BLaER1 (cell line): ENCODE data around the gene NPTN.

ENCODE experiments used
- H3K27ac ChIP-seq: shearing (Covaris generic); formaldehyde crosslinking; 2 replicates; pipeline ENCODE4 v1.8.1; 2022
- H3K27me3 ChIP-seq: shearing (Covaris generic); formaldehyde crosslinking; 2 replicates; pipeline ENCODE4 v1.8.1; 2022
- H3K36me3 ChIP-seq: shearing (Covaris generic); formaldehyde crosslinking; 2 replicates; pipeline ENCODE4 v1.8.1; 2022
- H3K4me1 ChIP-seq: shearing (Covaris generic); formaldehyde crosslinking; 2 replicates; pipeline ENCODE4 v1.8.1; 2022
- H3K4me2 ChIP-seq: shearing (Covaris generic); formaldehyde crosslinking; 2 replicates; pipeline ENCODE4 v1.8.1; 2022
- H3K4me3 ChIP-seq: shearing (Covaris generic); formaldehyde crosslinking; 2 replicates; pipeline ENCODE4 v1.8.1; 2022
- H3K9ac ChIP-seq: shearing (Covaris generic); formaldehyde crosslinking; 2 replicates; pipeline ENCODE4 v1.8.1; 2022
- H3K9me3 ChIP-seq: shearing (Covaris generic); formaldehyde crosslinking; 2 replicates; pipeline ENCODE4 v1.8.1; 2022
- H4K20me1 ChIP-seq: shearing (Covaris generic); formaldehyde crosslinking; 2 replicates; pipeline ENCODE4 v1.8.1; 2022
- Cebpa-rat ChIP-seq: shearing (Covaris generic); IDR thresholded peaks from 2 replicates; pipeline ENCODE4 v1.8.1; 2022

Gene NPTN

DNA sequence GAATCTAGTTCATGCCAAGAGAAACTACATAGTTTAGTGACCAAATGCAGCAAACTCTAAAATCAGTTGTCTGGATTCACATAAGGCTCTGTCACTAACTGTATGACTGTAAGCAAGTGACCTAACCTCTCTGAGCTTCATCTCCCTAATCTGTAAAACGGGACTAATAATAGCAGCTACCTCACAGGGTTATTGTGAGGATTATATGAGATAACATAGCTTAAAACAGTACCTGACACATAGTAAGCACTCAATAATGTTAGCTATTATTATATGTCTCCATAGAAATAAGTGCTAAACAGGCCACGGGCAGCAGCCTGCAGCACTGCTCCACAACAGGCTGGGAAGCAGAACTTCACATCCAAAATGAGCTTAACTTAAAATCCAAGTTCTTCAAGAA lies 30.2 kb downstream of the NPTN start:
- no peak overlapping the region for H3K27ac ChIP-seq
- H3K36me3 ChIP-seq = peaks cover 4% of the 10 kb centered on the region; the same call in 1 of the 2 replicates
- H3K27me3 ChIP-seq = no peaks in the 10 kb centered on the region
- peaks cover 98% of the 10 kb centered on the region for H4K20me1 ChIP-seq
- H3K9me3 ChIP-seq = peaks cover 5% of the 10 kb centered on the region
- TF ChIP-seq Cebpa-rat = no peak
- H3K4me2 ChIP-seq = 0 out of 2 replicates have a peak overlapping the region, but pooled peaks have one; percentile 27
- H3K9ac ChIP-seq = no peak overlapping the region
- peaks cover 40% of the 10 kb centered on the region for H3K4me1 ChIP-seq
- H3K4me3 ChIP-seq = no peak overlapping the region

DNA sequence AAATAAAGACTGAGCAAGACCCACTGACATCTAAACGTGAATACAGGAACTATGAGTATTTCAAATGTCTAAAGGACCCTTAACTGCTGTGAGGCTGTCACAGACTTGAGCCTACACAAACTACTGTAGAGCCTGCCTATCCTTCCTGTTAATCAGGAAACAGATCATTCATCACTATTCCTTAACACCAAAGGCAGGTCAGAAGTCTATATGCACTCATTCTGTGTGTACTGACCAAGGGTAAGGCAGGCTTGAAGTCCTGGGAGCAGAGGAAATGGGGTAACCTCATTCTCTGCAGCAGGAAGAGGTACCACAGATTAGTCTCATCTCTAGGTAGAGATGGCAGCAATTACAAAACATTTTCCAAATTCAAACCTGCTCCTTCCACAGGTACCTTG lies 30.7 kb downstream of the NPTN start:
- no peak overlapping the region for H3K4me3 ChIP-seq
- peaks cover 4% of the 10 kb centered on the region; the same call in 1 of the 2 replicates for H3K36me3 ChIP-seq
- peaks cover 35% of the 10 kb centered on the region for H3K4me1 ChIP-seq
- H3K27ac ChIP-seq = no peak overlapping the region
- H3K4me2 ChIP-seq = 0 out of 2 replicates have a peak overlapping the region, but pooled peaks have one; percentile 27
- H3K9me3 ChIP-seq = peaks cover 5% of the 10 kb centered on the region
- no peak for TF ChIP-seq Cebpa-rat
- peaks cover 98% of the 10 kb centered on the region for H4K20me1 ChIP-seq
- H3K9ac ChIP-seq = no peak overlapping the region
- no peaks in the 10 kb centered on the region for H3K27me3 ChIP-seq

DNA sequence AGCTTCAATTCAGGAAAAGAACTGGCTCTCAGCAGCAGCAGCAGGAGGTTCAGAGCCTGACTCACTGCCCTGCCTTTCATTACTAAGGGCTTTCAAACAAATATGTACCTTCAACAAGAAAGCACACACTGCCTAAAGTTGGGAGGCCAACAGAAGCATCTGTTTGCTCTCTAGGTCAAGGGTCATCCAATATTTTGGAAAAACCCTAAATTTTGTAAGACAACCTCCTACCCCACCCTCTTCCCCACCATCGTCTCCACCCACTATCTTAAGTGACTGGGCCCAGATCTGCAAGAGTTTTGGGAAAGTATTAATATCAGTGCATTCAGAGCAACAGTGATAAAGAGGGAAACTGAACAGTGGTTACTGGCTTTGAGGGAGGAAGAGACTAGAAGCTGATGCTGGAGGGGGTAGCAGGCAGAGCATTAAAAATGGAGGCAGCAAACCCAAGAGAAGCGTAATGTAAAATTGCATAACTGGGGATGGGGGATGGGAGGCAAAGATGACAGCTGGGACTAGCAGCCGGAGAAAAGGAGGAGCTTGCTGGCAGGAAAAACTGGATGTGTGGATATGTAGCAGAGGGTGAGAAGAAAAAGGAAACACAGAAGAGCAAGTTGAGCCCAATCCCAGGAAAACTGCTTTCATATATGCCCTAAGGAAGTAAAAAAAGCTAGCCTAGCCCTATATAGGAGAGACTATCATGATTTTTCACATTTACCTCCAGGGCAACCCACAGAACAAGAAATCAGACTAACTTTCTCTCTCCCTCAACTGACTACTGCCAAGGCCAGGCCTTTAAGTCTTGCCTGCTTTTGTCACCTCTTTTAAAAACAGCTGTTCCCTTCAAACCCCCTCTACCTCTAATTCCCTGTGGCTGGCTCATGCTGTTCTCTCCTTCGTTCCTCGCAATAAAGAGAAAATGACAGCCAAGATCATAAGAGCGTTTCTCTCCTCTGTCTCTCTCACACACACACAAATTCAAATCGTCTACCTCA lies 31.4 kb downstream of the NPTN start:
- Histone ChIP-seq H3K27me3 (no peaks in the 10 kb centered on the region), H3K36me3 (peaks cover 8% of the 10 kb centered on the region; the same call in 1 of the 2 replicates), H3K4me2 (0 out of 2 replicates have a peak overlapping the region, but pooled peaks have one; percentile 27), H4K20me1 (peaks cover 98% of the 10 kb centered on the region), H3K4me1 (peaks cover 33% of the 10 kb centered on the region), H3K4me3 (no peak overlapping the region), H3K9ac (no peak overlapping the region), H3K9me3 (peaks cover 1% of the 10 kb centered on the region), H3K27ac (no peak overlapping the region)
- TF ChIP-seq Cebpa-rat = no peak

DNA sequence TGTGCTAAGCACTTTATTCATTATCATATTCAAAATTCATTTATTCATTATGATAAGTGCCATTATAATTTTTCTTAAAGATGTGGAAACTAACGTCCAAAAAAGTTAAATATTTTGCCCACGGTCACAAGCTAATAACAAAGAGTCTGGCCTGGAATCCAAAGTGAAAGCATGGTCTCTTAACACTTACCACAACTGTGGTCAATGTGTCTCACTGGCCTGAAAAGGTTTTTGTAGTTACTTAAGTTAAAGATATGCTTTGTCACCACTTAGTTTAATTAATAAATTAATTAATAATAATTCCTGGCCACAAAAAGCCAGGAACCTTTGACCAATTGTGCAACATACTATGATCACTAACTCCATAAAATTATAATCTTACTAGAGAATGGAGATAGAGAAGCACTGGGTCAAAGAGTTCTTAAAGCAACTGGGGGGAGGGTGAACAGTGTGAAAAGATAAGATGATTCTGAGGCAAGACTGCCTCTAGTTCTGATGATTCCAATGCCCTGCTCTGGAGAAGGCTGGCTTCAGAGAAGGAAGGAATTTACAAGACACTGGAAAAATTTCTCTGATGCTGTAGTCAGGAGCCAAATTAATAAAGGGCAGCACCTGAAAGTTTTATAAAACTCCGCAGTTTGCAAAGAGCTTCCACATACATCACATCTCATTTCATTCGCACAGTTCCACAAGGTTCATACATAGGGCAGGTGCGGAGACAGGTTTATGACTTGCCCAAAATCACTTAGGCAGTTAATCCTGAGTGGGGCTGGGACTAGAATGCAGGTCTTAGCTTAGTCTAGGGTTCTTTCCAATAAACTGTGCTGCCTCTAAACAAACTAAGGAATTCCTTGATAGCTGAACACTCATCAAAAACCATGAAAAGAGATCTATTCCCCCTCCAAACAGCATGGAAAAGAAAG lies 32.5 kb downstream of the NPTN start:
- Histone ChIP-seq H4K20me1 (peaks cover 98% of the 10 kb centered on the region), H3K4me3 (no peak overlapping the region), H3K4me1 (peaks cover 33% of the 10 kb centered on the region), H3K4me2 (no peak overlapping the region), H3K9ac (no peak overlapping the region), H3K9me3 (no peaks in the 10 kb centered on the region), H3K27ac (no peak overlapping the region), H3K36me3 (peaks cover 17% of the 10 kb centered on the region), H3K27me3 (no peaks in the 10 kb centered on the region)
- no peak for TF ChIP-seq Cebpa-rat

DNA sequence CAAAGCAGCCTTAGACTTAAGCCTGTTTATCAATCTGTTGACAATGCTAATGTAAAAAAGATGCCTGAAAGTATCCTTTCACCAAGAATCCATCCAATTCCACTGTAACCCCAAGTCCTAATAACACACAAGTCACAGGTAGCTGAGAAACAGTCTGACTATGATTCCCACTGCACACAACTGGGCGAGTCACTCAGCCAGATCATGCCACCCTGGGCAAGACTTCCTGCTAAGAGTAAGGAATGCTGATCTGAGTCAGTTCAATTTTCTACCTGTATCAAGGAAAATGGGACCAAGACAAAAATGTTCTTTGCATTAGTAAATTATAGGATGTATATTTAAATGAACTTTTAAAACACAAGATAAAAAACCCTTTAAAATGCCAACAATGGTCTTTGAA lies 33.3 kb downstream of the NPTN start:
- H3K4me2 ChIP-seq = no peak overlapping the region
- no peak overlapping the region for H3K9ac ChIP-seq
- peaks cover 33% of the 10 kb centered on the region for H3K4me1 ChIP-seq
- TF ChIP-seq Cebpa-rat = no peak
- H3K27ac ChIP-seq = no peak overlapping the region
- no peaks in the 10 kb centered on the region for H3K9me3 ChIP-seq
- H3K4me3 ChIP-seq = no peak overlapping the region
- H3K27me3 ChIP-seq = no peaks in the 10 kb centered on the region
- H4K20me1 ChIP-seq = peaks cover 98% of the 10 kb centered on the region
- H3K36me3 ChIP-seq = peaks cover 18% of the 10 kb centered on the region

DNA sequence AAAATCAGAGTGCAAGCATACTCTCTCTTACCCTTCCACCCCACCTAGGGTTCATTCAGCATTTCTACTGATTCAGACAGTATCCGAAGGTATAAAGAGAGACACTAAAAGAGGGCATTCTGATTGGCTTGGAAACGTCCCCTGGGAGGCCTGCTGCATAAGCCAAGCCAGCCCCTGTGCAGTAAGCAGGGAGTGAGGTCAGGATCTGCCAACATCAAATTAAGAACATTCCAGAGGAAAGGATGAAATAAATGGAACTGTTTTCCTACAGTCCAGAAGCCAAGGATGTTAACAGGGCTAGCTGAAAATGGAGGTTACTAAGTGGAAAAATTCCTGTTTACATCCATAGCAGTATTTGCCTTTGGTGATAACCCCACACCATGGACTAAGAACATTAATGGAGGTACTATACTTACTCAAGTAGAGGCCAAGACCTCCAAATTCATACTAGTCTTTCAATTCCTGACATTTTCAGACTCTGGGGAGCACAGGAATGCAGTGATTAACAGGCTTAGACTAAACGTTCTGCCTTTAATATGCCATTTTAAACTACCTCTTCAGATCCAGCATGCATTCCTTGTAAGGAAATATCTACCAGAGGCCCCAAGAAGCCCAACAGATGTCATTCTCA lies 34.5 kb downstream of the NPTN start:
- peaks cover 17% of the 10 kb centered on the region for H3K36me3 ChIP-seq
- peaks cover 98% of the 10 kb centered on the region for H4K20me1 ChIP-seq
- TF ChIP-seq Cebpa-rat = no peak
- H3K4me1 ChIP-seq = peaks cover 33% of the 10 kb centered on the region
- no peak overlapping the region for H3K4me3 ChIP-seq
- no peaks in the 10 kb centered on the region for H3K9me3 ChIP-seq
- H3K27ac ChIP-seq = no peak overlapping the region
- no peak overlapping the region for H3K4me2 ChIP-seq
- H3K9ac ChIP-seq = no peak overlapping the region
- no peaks in the 10 kb centered on the region for H3K27me3 ChIP-seq

DNA sequence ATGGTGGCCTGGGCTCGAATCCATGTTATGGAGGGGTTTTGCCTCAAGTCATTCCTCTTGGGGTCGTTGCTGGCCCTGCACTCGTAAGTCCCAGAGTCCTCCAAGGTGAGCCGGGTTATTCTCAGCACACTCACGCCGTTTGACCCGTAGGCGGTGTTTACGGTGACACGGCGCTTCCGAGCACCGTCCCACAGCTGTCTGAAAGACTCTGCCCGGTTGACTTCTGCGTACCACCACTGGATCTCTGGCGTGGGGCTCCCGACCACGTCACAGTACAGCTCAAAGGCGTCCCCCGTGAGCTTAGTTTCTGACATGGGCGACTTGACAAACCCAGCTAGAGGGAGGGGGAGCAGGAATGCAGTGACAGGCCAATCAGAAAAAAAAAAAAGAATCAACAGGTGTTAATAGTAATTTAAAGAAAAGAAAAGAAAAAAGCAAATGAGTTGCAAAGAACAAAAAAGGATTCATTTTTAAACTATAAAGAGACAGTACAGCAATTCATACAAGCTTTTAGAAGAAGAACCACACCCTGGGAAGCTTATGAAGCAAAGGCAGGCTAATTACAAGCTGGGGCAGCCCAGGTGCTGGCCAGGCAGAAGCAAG lies 36.1 kb downstream of the NPTN start:
- no peaks in the 10 kb centered on the region for H3K27me3 ChIP-seq
- H3K27ac ChIP-seq = no peak overlapping the region
- H3K4me2 ChIP-seq = no peak overlapping the region
- H3K9me3 ChIP-seq = no peaks in the 10 kb centered on the region
- H3K9ac ChIP-seq = no peak overlapping the region
- H3K36me3 ChIP-seq = peaks cover 23% of the 10 kb centered on the region
- TF ChIP-seq Cebpa-rat = no peak
- H4K20me1 ChIP-seq = peaks cover 98% of the 10 kb centered on the region
- no peak overlapping the region for H3K4me3 ChIP-seq
- H3K4me1 ChIP-seq = peaks cover 21% of the 10 kb centered on the region

DNA sequence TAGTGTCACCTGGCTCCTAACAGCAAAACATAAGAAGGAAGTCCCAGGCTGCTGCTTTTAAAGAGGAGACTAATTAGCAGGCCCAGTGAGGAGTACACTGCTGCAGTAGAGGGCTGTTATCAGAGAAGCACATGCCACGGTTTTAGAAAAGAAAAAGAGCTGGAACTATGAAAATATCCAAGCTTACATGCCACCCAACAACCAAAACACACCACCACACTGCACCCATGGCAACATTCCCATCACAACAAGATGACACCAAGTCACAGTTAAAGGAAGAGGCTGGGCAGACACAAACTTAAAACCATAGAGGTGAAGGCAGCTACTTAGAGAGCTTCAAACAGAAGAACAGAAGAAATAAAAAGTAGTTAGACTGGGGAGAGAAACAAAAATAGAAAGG lies 37.0 kb downstream of the NPTN start:
- Histone ChIP-seq H3K27me3 (no peaks in the 10 kb centered on the region), H3K9ac (no peak overlapping the region), H3K4me2 (no peak overlapping the region), H3K36me3 (peaks cover 33% of the 10 kb centered on the region), H4K20me1 (peaks cover 97% of the 10 kb centered on the region), H3K4me1 (peaks cover 11% of the 10 kb centered on the region), H3K9me3 (no peaks in the 10 kb centered on the region), H3K27ac (no peak overlapping the region), H3K4me3 (no peak overlapping the region)
- no peak for TF ChIP-seq Cebpa-rat

DNA sequence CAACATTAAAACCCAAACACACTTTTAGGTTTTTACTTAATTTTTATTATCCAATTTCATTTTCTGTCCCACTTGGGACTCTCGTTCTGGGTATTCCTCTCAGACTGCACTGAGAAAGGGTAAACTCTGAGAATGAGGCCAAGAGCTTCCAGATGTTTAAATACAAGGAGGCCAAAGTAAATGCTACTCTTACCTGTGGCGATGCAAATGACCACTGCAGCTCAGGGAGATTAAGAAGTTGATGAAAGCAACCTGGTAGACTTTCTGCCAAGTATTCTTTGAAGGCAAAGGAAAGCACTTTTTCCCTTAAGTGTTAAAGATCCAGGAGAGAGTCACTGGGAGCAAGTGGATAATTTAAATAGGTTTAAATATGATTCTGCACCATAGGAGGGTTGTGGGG lies 39.1 kb downstream of the NPTN start:
- no peak overlapping the region for H3K4me3 ChIP-seq
- no peak overlapping the region for H3K4me2 ChIP-seq
- H3K4me1 ChIP-seq = no peaks in the 10 kb centered on the region
- H3K9ac ChIP-seq = no peak overlapping the region
- no peak for TF ChIP-seq Cebpa-rat
- H3K27ac ChIP-seq = no peak overlapping the region
- H4K20me1 ChIP-seq = peaks cover 99% of the 10 kb centered on the region
- no peaks in the 10 kb centered on the region for H3K9me3 ChIP-seq
- peaks cover 53% of the 10 kb centered on the region for H3K36me3 ChIP-seq
- H3K27me3 ChIP-seq = no peaks in the 10 kb centered on the region
